Measurements from ENCODE around the gene MINK1. TPM values are rescaled to one million over a fixed set of nuclear protein-coding genes. Genes with fewer than 3 reads are reported as not detected.

MINK1 gene
- total and polyA plus RNA-seq, 2 of the 13 experiments (the other 11 are each of a cell fraction or from before 2014, with no cell fraction given): 17.2 to 63.9 TPM

DNA sequence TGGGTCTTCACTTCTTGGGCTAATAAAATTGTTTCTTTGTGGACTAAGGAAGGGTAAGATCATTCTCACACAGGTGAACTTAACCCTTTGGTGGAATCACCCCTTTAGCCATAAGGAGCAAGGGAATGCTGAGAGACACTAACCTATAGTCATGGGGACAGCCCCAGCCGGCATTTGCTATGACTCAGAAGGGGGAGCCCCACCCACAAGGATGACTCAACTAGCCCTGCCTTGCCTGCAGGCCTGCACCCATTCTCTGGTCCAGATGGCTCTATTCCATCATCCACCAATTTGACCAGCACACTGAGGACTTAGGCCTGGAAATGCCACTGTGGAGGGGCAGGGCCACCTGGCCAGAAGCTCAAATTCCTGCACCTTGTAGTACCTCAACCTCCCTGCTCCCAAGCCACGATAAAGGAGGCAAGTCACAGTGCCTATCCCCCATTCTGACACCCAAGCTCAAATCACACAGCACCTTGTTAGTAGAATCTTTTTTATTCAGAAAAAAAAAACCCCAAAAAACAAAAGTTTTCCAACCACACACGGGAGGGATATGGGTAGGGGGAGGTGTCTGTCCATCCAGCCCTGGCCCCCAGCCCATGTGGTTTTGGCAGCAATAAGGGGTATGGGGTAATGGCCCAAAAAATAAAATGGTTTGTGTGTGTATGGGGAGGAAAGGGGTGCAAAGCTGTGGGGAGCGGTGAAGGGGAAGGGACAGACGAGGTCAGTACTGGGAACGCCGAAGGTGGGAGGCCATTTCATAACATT lies 112.2 kb downstream of the MINK1 start (continued):
- TF ChIP-seq, protein P1, sequence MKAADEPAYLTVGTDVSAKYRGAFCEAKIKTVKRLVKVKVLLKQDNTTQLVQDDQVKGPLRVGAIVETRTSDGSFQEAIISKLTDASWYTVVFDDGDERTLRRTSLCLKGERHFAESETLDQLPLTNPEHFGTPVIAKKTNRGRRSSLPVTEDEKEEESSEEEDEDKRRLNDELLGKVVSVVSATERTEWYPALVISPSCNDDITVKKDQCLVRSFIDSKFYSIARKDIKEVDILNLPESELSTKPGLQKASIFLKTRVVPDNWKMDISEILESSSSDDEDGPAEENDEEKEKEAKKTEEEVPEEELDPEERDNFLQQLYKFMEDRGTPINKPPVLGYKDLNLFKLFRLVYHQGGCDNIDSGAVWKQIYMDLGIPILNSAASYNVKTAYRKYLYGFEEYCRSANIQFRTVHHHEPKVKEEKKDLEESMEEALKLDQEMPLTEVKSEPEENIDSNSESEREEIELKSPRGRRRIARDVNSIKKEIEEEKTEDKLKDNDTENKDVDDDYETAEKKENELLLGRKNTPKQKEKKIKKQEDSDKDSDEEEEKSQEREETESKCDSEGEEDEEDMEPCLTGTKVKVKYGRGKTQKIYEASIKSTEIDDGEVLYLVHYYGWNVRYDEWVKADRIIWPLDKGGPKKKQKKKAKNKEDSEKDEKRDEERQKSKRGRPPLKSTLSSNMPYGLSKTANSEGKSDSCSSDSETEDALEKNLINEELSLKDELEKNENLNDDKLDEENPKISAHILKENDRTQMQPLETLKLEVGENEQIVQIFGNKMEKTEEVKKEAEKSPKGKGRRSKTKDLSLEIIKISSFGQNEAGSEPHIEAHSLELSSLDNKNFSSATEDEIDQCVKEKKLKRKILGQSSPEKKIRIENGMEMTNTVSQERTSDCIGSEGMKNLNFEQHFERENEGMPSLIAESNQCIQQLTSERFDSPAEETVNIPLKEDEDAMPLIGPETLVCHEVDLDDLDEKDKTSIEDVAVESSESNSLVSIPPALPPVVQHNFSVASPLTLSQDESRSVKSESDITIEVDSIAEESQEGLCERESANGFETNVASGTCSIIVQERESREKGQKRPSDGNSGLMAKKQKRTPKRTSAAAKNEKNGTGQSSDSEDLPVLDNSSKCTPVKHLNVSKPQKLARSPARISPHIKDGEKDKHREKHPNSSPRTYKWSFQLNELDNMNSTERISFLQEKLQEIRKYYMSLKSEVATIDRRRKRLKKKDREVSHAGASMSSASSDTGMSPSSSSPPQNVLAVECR (CRISPR knock-in tag; IDR thresholded peaks at IDR 0.05; ENCODE audit: borderline replicate concordance): 0 out of 2 replicates have a peak, but pooled peaks have one; percentile 26
- 0 out of 2 replicates have a peak, but pooled peaks have one; percentile 49 for TF ChIP-seq ZC3H4 (CRISPR knock-in tag; IDR thresholded peaks at IDR 0.05; ENCODE audit: borderline replicate concordance)
- peak; percentile 49 for TF ChIP-seq TEAD3 (CRISPR knock-in tag; optimal IDR thresholded peaks at IDR 0.05; ENCODE audit: borderline replicate concordance)
- 0 out of 2 replicates have a peak, but pooled peaks have one; percentile 28 for TF ChIP-seq KDM2A (CRISPR knock-in tag; IDR thresholded peaks at IDR 0.05; ENCODE audit: borderline replicate concordance, low read depth)
- TF ChIP-seq, protein P2, sequence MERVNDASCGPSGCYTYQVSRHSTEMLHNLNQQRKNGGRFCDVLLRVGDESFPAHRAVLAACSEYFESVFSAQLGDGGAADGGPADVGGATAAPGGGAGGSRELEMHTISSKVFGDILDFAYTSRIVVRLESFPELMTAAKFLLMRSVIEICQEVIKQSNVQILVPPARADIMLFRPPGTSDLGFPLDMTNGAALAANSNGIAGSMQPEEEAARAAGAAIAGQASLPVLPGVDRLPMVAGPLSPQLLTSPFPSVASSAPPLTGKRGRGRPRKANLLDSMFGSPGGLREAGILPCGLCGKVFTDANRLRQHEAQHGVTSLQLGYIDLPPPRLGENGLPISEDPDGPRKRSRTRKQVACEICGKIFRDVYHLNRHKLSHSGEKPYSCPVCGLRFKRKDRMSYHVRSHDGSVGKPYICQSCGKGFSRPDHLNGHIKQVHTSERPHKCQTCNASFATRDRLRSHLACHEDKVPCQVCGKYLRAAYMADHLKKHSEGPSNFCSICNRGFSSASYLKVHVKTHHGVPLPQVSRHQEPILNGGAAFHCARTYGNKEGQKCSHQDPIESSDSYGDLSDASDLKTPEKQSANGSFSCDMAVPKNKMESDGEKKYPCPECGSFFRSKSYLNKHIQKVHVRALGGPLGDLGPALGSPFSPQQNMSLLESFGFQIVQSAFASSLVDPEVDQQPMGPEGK (CRISPR knock-in tag; IDR thresholded peaks at IDR 0.05): peak; percentile 40
- TF ChIP-seq ZNF619 (CRISPR knock-in tag; IDR thresholded peaks at IDR 0.05): no peak
- TF ChIP-seq SOX5 (CRISPR knock-in tag; IDR thresholded peaks at IDR 0.05; ENCODE audit: borderline replicate concordance): peak; percentile 20; the same call in 1 of the 2 replicates
- TF ChIP-seq, protein P3, sequence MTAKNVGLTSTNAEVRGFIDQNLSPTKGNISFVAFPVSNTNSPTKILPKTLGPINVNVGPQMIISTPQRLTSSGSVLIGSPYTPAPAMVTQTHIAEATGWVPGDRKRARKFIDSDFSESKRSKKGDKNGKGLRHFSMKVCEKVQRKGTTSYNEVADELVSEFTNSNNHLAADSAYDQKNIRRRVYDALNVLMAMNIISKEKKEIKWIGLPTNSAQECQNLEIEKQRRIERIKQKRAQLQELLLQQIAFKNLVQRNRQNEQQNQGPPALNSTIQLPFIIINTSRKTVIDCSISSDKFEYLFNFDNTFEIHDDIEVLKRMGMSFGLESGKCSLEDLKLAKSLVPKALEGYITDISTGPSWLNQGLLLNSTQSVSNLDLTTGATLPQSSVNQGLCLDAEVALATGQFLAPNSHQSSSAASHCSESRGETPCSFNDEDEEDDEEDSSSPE (CRISPR knock-in tag; IDR thresholded peaks at IDR 0.05): no peak
- peak; percentile 46; the same call in 1 of the 2 replicates for TF ChIP-seq ARID2 (CRISPR knock-in tag; IDR thresholded peaks at IDR 0.05; ENCODE audit: borderline replicate concordance)
- peak; percentile 62; the same call in 1 of the 2 replicates for TF ChIP-seq FIP1L1 (IDR thresholded peaks at IDR 0.05; ENCODE audit: borderline replicate concordance, insufficient read depth, low read depth, low read length)
- peak; percentile 85 for TF ChIP-seq ZNF629 (CRISPR knock-in tag; conservative IDR thresholded peaks at IDR 0.05)
- peak in 1 of 2 experiments; percentile 73; a peak in 2 of 4 replicates for TF ChIP-seq POLR2A (IDR thresholded peaks at IDR 0.05; ENCODE audit: insufficient read depth in 1 of 2, low read depth in 2 of 2, low read length in 2 of 2)
- no peak for TF ChIP-seq ZSCAN20 (CRISPR knock-in tag; IDR thresholded peaks at IDR 0.05; ENCODE audit: borderline replicate concordance)
- TF ChIP-seq, protein P4, sequence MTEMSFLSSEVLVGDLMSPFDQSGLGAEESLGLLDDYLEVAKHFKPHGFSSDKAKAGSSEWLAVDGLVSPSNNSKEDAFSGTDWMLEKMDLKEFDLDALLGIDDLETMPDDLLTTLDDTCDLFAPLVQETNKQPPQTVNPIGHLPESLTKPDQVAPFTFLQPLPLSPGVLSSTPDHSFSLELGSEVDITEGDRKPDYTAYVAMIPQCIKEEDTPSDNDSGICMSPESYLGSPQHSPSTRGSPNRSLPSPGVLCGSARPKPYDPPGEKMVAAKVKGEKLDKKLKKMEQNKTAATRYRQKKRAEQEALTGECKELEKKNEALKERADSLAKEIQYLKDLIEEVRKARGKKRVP (CRISPR knock-in tag; IDR thresholded peaks at IDR 0.05): peak in 1 of 2 experiments; percentile 38; a peak in 1 of 4 replicates
- TF ChIP-seq CTCF (CRISPR knock-in tag; IDR thresholded peaks at IDR 0.05): 0 out of 2 replicates have a peak, but pooled peaks have one; percentile 5
- TF ChIP-seq SSRP1 (CRISPR knock-in tag; IDR thresholded peaks at IDR 0.05): peak; percentile 86; the same call in 1 of the 2 replicates
- TF ChIP-seq CHCHD3 (CRISPR knock-in tag; IDR thresholded peaks at IDR 0.05): 0 out of 2 replicates have a peak, but pooled peaks have one; percentile 4
